ENCODE data around the gene THAP7. TPM values are rescaled to one million over a fixed set of nuclear protein-coding genes. Genes with fewer than 3 reads are reported as not detected.
A peak's percentile ranks its signal among the peaks of the same experiment; 100 is the strongest.

The THAP7 gene
- total and polyA plus RNA-seq, 2 of the 13 experiments (the other 11 are each of a cell fraction or from before 2014, with no cell fraction given): 13.0 to 25.5 TPM

DNA sequence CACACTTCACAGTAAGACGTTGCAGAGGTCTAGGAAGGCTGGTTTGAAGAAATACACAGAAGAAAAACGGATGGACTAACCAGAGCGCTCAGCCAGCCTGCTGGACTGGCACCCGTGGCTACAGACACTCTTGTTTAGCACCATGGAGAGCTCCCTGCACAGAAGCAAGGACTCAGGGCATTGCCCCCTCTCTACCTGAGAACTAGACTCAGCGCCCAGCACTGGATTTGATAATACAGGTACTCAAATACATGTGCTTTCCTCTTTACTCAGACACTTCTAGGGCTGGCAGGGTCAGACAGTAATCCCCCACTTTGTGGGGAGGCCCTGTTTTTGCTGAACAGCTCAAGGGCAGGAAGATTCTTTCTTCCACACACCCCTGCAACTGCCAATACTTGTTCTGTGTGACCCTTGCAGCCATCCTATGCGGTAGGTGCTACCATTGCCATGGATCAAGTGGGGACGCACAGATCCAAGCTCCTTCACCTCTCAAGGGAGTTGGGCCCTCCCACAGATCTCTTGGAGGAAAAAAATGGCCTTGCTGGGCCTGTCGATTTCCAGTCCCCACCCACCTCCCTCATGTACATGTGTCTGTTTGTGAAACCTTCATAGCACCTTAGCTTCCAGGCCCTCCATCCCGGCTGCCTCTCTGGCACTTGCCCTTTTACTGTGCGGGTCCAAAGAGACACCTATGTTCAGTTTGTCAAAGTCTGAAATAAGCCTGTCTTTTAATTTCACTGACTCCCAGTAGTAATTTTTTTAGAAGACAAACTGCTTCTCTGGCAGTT is 7.9 kb upstream of the THAP7 start (continued):
- TF ChIP-seq SIX1 (CRISPR knock-in tag; IDR thresholded peaks at IDR 0.05; ENCODE audit: borderline replicate concordance) (0 out of 2 replicates have a peak, but pooled peaks have one; percentile 28), MIER3 (CRISPR knock-in tag; IDR thresholded peaks at IDR 0.05; ENCODE audit: borderline replicate concordance) (peak; percentile 48; the same call in 1 of the 2 replicates), EP300 (IDR thresholded peaks at IDR 0.05; ENCODE audit: low read depth in 2 of 2, low read length in 2 of 2) (no peak), EP300 (CRISPR knock-in tag; IDR thresholded peaks at IDR 0.05; ENCODE audit: borderline replicate concordance) (no peak), RFX3 (CRISPR knock-in tag; IDR thresholded peaks at IDR 0.05) (no peak), ZNF350 (CRISPR knock-in tag; IDR thresholded peaks at IDR 0.05; ENCODE audit: borderline replicate concordance, low read depth) (no peak), ATF7-NPFF (CRISPR knock-in tag; IDR thresholded peaks at IDR 0.05; ENCODE audit: low read depth) (peak; percentile 65), NR2F1 (CRISPR knock-in tag; IDR thresholded peaks at IDR 0.05) (no peak), ZNF782 (CRISPR knock-in tag; IDR thresholded peaks at IDR 0.05; ENCODE audit: borderline replicate concordance) (0 out of 2 replicates have a peak, but pooled peaks have one; percentile 35)
- TF ChIP-seq, protein P1, sequence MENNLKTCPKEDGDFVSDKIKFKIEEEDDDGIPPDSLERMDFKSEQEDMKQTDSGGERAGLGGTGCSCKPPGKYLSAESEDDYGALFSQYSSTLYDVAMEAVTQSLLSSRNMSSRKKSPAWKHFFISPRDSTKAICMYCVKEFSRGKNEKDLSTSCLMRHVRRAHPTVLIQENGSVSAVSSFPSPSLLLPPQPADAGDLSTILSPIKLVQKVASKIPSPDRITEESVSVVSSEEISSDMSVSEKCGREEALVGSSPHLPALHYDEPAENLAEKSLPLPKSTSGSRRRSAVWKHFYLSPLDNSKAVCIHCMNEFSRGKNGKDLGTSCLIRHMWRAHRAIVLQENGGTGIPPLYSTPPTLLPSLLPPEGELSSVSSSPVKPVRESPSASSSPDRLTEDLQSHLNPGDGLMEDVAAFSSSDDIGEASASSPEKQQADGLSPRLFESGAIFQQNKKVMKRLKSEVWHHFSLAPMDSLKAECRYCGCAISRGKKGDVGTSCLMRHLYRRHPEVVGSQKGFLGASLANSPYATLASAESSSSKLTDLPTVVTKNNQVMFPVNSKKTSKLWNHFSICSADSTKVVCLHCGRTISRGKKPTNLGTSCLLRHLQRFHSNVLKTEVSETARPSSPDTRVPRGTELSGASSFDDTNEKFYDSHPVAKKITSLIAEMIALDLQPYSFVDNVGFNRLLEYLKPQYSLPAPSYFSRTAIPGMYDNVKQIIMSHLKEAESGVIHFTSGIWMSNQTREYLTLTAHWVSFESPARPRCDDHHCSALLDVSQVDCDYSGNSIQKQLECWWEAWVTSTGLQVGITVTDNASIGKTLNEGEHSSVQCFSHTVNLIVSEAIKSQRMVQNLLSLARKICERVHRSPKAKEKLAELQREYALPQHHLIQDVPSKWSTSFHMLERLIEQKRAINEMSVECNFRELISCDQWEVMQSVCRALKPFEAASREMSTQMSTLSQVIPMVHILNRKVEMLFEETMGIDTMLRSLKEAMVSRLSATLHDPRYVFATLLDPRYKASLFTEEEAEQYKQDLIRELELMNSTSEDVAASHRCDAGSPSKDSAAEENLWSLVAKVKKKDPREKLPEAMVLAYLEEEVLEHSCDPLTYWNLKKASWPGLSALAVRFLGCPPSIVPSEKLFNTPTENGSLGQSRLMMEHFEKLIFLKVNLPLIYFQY (CRISPR knock-in tag; IDR thresholded peaks at IDR 0.05; ENCODE audit: borderline replicate concordance): peak; percentile 78
- TF ChIP-seq, protein P2, sequence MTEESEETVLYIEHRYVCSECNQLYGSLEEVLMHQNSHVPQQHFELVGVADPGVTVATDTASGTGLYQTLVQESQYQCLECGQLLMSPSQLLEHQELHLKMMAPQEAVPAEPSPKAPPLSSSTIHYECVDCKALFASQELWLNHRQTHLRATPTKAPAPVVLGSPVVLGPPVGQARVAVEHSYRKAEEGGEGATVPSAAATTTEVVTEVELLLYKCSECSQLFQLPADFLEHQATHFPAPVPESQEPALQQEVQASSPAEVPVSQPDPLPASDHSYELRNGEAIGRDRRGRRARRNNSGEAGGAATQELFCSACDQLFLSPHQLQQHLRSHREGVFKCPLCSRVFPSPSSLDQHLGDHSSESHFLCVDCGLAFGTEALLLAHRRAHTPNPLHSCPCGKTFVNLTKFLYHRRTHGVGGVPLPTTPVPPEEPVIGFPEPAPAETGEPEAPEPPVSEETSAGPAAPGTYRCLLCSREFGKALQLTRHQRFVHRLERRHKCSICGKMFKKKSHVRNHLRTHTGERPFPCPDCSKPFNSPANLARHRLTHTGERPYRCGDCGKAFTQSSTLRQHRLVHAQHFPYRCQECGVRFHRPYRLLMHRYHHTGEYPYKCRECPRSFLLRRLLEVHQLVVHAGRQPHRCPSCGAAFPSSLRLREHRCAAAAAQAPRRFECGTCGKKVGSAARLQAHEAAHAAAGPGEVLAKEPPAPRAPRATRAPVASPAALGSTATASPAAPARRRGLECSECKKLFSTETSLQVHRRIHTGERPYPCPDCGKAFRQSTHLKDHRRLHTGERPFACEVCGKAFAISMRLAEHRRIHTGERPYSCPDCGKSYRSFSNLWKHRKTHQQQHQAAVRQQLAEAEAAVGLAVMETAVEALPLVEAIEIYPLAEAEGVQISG (CRISPR knock-in tag; IDR thresholded peaks at IDR 0.05): peak; percentile 73
- TF ChIP-seq, protein P3, sequence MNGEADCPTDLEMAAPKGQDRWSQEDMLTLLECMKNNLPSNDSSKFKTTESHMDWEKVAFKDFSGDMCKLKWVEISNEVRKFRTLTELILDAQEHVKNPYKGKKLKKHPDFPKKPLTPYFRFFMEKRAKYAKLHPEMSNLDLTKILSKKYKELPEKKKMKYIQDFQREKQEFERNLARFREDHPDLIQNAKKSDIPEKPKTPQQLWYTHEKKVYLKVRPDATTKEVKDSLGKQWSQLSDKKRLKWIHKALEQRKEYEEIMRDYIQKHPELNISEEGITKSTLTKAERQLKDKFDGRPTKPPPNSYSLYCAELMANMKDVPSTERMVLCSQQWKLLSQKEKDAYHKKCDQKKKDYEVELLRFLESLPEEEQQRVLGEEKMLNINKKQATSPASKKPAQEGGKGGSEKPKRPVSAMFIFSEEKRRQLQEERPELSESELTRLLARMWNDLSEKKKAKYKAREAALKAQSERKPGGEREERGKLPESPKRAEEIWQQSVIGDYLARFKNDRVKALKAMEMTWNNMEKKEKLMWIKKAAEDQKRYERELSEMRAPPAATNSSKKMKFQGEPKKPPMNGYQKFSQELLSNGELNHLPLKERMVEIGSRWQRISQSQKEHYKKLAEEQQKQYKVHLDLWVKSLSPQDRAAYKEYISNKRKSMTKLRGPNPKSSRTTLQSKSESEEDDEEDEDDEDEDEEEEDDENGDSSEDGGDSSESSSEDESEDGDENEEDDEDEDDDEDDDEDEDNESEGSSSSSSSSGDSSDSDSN (CRISPR knock-in tag; IDR thresholded peaks at IDR 0.05): no peak
- TF ChIP-seq, protein P4, sequence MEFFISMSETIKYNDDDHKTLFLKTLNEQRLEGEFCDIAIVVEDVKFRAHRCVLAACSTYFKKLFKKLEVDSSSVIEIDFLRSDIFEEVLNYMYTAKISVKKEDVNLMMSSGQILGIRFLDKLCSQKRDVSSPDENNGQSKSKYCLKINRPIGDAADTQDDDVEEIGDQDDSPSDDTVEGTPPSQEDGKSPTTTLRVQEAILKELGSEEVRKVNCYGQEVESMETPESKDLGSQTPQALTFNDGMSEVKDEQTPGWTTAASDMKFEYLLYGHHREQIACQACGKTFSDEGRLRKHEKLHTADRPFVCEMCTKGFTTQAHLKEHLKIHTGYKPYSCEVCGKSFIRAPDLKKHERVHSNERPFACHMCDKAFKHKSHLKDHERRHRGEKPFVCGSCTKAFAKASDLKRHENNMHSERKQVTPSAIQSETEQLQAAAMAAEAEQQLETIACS (CRISPR knock-in tag; IDR thresholded peaks at IDR 0.05): no peak
